EH (cell line): ENCODE measurements around the gene RILPL2.
"Not testable (repeated sequence)": the region's sequence is repeated elsewhere in the genome, so short reads cannot be mapped to it uniquely, and the experiment has no call there.

ENCODE experiments used
- DNase-seq: peaks from one replicate; pipeline ENCODE4 v3.0.0-alpha.2; 2015; ENCODE audit warnings: low read depth

RILPL2 gene

GRCh38 chr12:123401753-123402683 is 34.5 kb downstream of the RILPL2 start:
- no peak for DNase-seq

GRCh38 chr12:123399255-123399617 is 37.2 kb downstream of the RILPL2 start:
- no peak for DNase-seq

- DNase-seq = peak; percentile 88
Measured at GRCh38 chr12:123398550-123399254, 37.8 kb downstream of the RILPL2 start.

GRCh38 chr12:123398177-123398549 is 38.3 kb downstream of the RILPL2 start:
- no peak for DNase-seq

GRCh38 chr12:123397400-123397799 is 39.1 kb downstream of the RILPL2 start:
- peak; percentile 45 for DNase-seq

- DNase-seq = no peak
Measured at GRCh38 chr12:123396954-123397353, 39.5 kb downstream of the RILPL2 start.

- no peak for DNase-seq
Measured at GRCh38 chr12:123396543-123396942, 39.9 kb downstream of the RILPL2 start.

- DNase-seq = no peak
Measured at GRCh38 chr12:123395236-123395635, 41.2 kb downstream of the RILPL2 start.

- DNase-seq = peak; percentile 71
Measured at GRCh38 chr12:123393747-123394146, 42.7 kb downstream of the RILPL2 start.

GRCh38 chr12:123391546-123392343 is 44.7 kb downstream of the RILPL2 start:
- no peak for DNase-seq

- DNase-seq = peak; percentile 49
Measured at GRCh38 chr12:123390498-123391426, 45.7 kb downstream of the RILPL2 start.

- DNase-seq = peak; percentile 51
Measured at GRCh38 chr12:123389560-123390351, 46.7 kb downstream of the RILPL2 start.

GRCh38 chr12:123388951-123389559 is 47.4 kb downstream of the RILPL2 start:
- no peak for DNase-seq

- peak; percentile 80 for DNase-seq
Measured at GRCh38 chr12:123388177-123388950, 48.1 kb downstream of the RILPL2 start.

- DNase-seq = no peak
Measured at GRCh38 chr12:123387508-123388176, 48.8 kb downstream of the RILPL2 start.

GRCh38 chr12:123385536-123385935 is 50.9 kb downstream of the RILPL2 start:
- DNase-seq = not testable (repeated sequence)

- DNase-seq = peak; percentile 74
Measured at GRCh38 chr12:123384994-123385376, 51.5 kb downstream of the RILPL2 start.

- peak; percentile 36 for DNase-seq
Measured at GRCh38 chr12:123384318-123384993, 52.0 kb downstream of the RILPL2 start.
